Hepatocyte (in vitro differentiated cells): ENCODE measurements around the gene TEX38.

Source experiments
- EZH2 ChIP-seq: fragments of 200-600 bp; sonication (generic); IDR thresholded peaks from 2 replicates; pipeline ENCODE4 v1.6.1; 2016; ENCODE audit warnings: antibody characterized with exemption, mild to moderate bottlenecking, borderline replicate concordance
- EZH2phosphoT487 ChIP-seq: fragments of 200-600 bp; sonication (generic); IDR thresholded peaks from one replicate; pipeline ENCODE4 v1.6.1; 2018; ENCODE audit warnings: antibody characterized with exemption, mild to moderate bottlenecking, low read depth, moderate library complexity; ENCODE audit not compliant: unreplicated experiment, severe bottlenecking
- TF ChIP-seq, protein P1 (sequence below): fragments of 200-600 bp; sonication (generic); IDR thresholded peaks from 2 replicates; pipeline ENCODE4 v1.5.1; 2016; ENCODE audit warnings: antibody characterized with exemption, mild to moderate bottlenecking; ENCODE audit not compliant: poor library complexity

GRCh38 chr1:46705408-46705807 is 33.8 kb downstream of the TEX38 start:
- TF ChIP-seq, protein P1, sequence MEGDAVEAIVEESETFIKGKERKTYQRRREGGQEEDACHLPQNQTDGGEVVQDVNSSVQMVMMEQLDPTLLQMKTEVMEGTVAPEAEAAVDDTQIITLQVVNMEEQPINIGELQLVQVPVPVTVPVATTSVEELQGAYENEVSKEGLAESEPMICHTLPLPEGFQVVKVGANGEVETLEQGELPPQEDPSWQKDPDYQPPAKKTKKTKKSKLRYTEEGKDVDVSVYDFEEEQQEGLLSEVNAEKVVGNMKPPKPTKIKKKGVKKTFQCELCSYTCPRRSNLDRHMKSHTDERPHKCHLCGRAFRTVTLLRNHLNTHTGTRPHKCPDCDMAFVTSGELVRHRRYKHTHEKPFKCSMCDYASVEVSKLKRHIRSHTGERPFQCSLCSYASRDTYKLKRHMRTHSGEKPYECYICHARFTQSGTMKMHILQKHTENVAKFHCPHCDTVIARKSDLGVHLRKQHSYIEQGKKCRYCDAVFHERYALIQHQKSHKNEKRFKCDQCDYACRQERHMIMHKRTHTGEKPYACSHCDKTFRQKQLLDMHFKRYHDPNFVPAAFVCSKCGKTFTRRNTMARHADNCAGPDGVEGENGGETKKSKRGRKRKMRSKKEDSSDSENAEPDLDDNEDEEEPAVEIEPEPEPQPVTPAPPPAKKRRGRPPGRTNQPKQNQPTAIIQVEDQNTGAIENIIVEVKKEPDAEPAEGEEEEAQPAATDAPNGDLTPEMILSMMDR, result no peak
- no peak for TF ChIP-seq EZH2phosphoT487
- no peak for TF ChIP-seq EZH2
